Activated CD8-positive, alpha-beta memory T cell treated with anti-CD3 and anti-CD28 coated beads for 36 hours (primary cell): ENCODE data around the gene GPRIN3. TPM values are rescaled to one million over a fixed set of nuclear protein-coding genes. Genes with fewer than 3 reads are reported as not detected.

Source experiments
- CTCF ChIA-PET: fragments of 350-600 bp; sonication (Branson Sonifier 250); formaldehyde crosslinking; loops from one replicate; lab custom pipeline; 2021; ENCODE audit warnings: antibody characterized with exemption; lab: Charles Lee
- POLR2A ChIA-PET: fragments of 350-600 bp; sonication (Branson Sonifier 250); formaldehyde crosslinking; loops from one replicate; lab custom pipeline; 2021; ENCODE audit warnings: antibody characterized with exemption; lab: Charles Lee
- total RNA-seq, 2 experiments: library from RNA; stranded (reverse); gene quantifications; one replicate each; pipeline ENCODE4 v1.2.3, GENCODE V29; 2021

GPRIN3 gene
- total RNA-seq, 2 experiments from 2014 or later, result 18.8 to 19.0 TPM

- ChIA-PET POLR2A (no interaction called here), CTCF (interaction anchor here (1.1 kb wide), 1 partner anchor 9 kb away, joined by 4 read pairs; no protein-coding TSS in a partner anchor)
These were observed 57.8 kb downstream of the GPRIN3 start for GRCh38 chr4:89249716-89250361.

GRCh38 chr4:89249313-89249712 lies 58.3 kb downstream of the GPRIN3 start:
- CTCF ChIA-PET, result no interaction called here
- POLR2A ChIA-PET, result no interaction called here

- POLR2A ChIA-PET, result no interaction called here
- CTCF ChIA-PET, result no interaction called here
These were observed 58.7 kb downstream of the GPRIN3 start for GRCh38 chr4:89248879-89249281.

GRCh38 chr4:89247951-89248350 lies 59.6 kb downstream of the GPRIN3 start:
- ChIA-PET CTCF (interaction anchor here (0.8 kb wide), 1 partner anchor 34 kb away, joined by 3 read pairs; no protein-coding TSS in a partner anchor), POLR2A (no interaction called here)

- CTCF ChIA-PET, result no interaction called here
- POLR2A ChIA-PET, result no interaction called here
These were observed 62.1 kb downstream of the GPRIN3 start for GRCh38 chr4:89245459-89245858.

GRCh38 chr4:89243733-89244252 lies 63.8 kb downstream of the GPRIN3 start:
- CTCF ChIA-PET, result interaction anchor here (0.7 to 1.2 kb wide), 2 partner anchors 17 to 62 kb away, joined by 3 read pairs; no protein-coding TSS in a partner anchor

GRCh38 chr4:89242864-89243732 lies 64.5 kb downstream of the GPRIN3 start:
- ChIA-PET POLR2A (no interaction called here), CTCF (interaction anchor here (1.2 kb wide), 1 partner anchor 16 kb away, joined by 4 read pairs; no protein-coding TSS in a partner anchor)

More at GRCh38 chr4:89243733-89244252, 63.8 kb downstream of the GPRIN3 start:
- POLR2A ChIA-PET, result no interaction called here

GRCh38 chr4:89242216-89242615 lies 65.4 kb downstream of the GPRIN3 start:
- ChIA-PET POLR2A (interaction anchor here (0.9 kb wide), 1 partner anchor 8 kb away, joined by 3 read pairs; no protein-coding TSS in a partner anchor), CTCF (interaction anchor here (0.9 to 1.2 kb wide), 2 partner anchors 9 to 16 kb away, joined by 3 to 4 read pairs; no protein-coding TSS in a partner anchor)

- ChIA-PET CTCF (no interaction called here), POLR2A (no interaction called here)
These were observed 77.3 kb downstream of the GPRIN3 start for GRCh38 chr4:89230271-89230670.

- POLR2A ChIA-PET, result no interaction called here
- CTCF ChIA-PET, result interaction anchor here (0.7 to 2.9 kb wide), 8 partner anchors 9 to 209 kb away, joined by 3 to 15 read pairs (median 3); partner anchors contain the start of gene GPRIN3
These were observed 80.7 kb downstream of the GPRIN3 start for GRCh38 chr4:89226665-89227574.

GRCh38 chr4:89222170-89222569 lies 85.4 kb downstream of the GPRIN3 start:
- CTCF ChIA-PET, result no interaction called here
- POLR2A ChIA-PET, result no interaction called here

GRCh38 chr4:89221167-89221867 lies 86.3 kb downstream of the GPRIN3 start:
- POLR2A ChIA-PET, result no interaction called here
- CTCF ChIA-PET, result no interaction called here

GRCh38 chr4:89218587-89218986 lies 89.0 kb downstream of the GPRIN3 start:
- ChIA-PET CTCF (no interaction called here), POLR2A (no interaction called here)

- CTCF ChIA-PET, result interaction anchor here (1.0 to 1.1 kb wide), 2 partner anchors 9 to 107 kb away, joined by 3 read pairs; no protein-coding TSS in a partner anchor
- POLR2A ChIA-PET, result no interaction called here
These were observed 90.0 kb downstream of the GPRIN3 start for GRCh38 chr4:89217604-89218003.

- POLR2A ChIA-PET, result no interaction called here
These were observed 90.7 kb downstream of the GPRIN3 start for GRCh38 chr4:89216866-89217265.

GRCh38 chr4:89216422-89216821 lies 91.2 kb downstream of the GPRIN3 start:
- ChIA-PET POLR2A (no interaction called here), CTCF (no interaction called here)

More at GRCh38 chr4:89216866-89217265, 90.7 kb downstream of the GPRIN3 start:
- CTCF ChIA-PET, result interaction anchor here (1.1 kb wide), 1 partner anchor 10 kb away, joined by 3 read pairs; no protein-coding TSS in a partner anchor

GRCh38 chr4:89215736-89216135 lies 91.9 kb downstream of the GPRIN3 start:
- POLR2A ChIA-PET, result no interaction called here
- CTCF ChIA-PET, result no interaction called here

GRCh38 chr4:89214308-89214707 lies 93.3 kb downstream of the GPRIN3 start:
- CTCF ChIA-PET, result no interaction called here
- POLR2A ChIA-PET, result no interaction called here
